HepG2 (cell line): ENCODE measurements around the gene EPN3. TPM values are rescaled to one million over a fixed set of nuclear protein-coding genes. Genes with fewer than 3 reads are reported as not detected.

ENCODE experiments used
- ATAC-seq: fragments of 200-7000 bp; cut with Tn5 transposase; 3 replicates; pipeline ENCODE4 v1.9.1; 2020; ENCODE audit warnings: mild to moderate bottlenecking, moderate library complexity
- BruUV-seq: library from RNA; stranded (reverse); fragments of 400-500 nt; replicated peaks from 2 replicates; lab custom pipeline; 2021; lab: Mats Ljungman, UMichigan
- CTCF ChIA-PET: fragments of 300-600 bp; formaldehyde crosslinking; extraction: SDS; loops from one replicate; lab custom pipeline; 2021; ENCODE audit warnings: low total read pairs, inconsistent platforms, low intra/inter-chr PET ratio; lab: Yijun Ruan, JAX
- POLR2A ChIA-PET: fragments of 350-600 bp; sonication (Branson Sonifier 250); formaldehyde crosslinking; loops from one replicate; lab custom pipeline; 2020; ENCODE audit warnings: antibody characterized with exemption, inconsistent platforms; lab: Yijun Ruan, JAX
- DNase-seq: peaks from one replicate; pipeline ENCODE4 v3.0.0-alpha.2; 2015; ENCODE audit warnings: low spot score
- FAIRE-seq: peaks from 3 replicates; lab custom pipeline; 2011; peaks lifted over from hg19 to GRCh38; lab: Jason Lieb, UNC
- H2AFZ ChIP-seq: one replicate; pipeline ENCODE4 v1.6.1; 2011; ENCODE audit warnings: low read length, inconsistent platforms
- H3K27ac ChIP-seq: fragments of 300-600 bp; 3 replicates; pipeline ENCODE4 v1.8.0; 2011; ENCODE audit warnings: mixed run types, mild to moderate bottlenecking, mixed read lengths, low read length, inconsistent platforms; ENCODE audit not compliant: insufficient read depth; ENCODE audit errors: extremely low read length
- H3K27me3 ChIP-seq, 2 experiments: fragments of 200-600 bp in 1 of 2; 2 replicates in 1 of 2; 3 replicates in 1 of 2; pipeline versions ENCODE4 v1.6.0 to v1.8.0; 2011; ENCODE audit warnings: low read length in 2 of 2, mild to moderate bottlenecking in 2 of 2, moderate library complexity in 2 of 2, inconsistent platforms in 1 of 2; ENCODE audit not compliant: insufficient read depth in 2 of 2, control insufficient read depth in 1 of 2
- H3K36me3 ChIP-seq, 2 experiments: fragments of 200-600 bp in 1 of 2; replicated peaks in 1 of 2; 2 replicates in 1 of 2; 3 replicates in 1 of 2; pipeline versions ENCODE4 v1.5.1 to v1.8.0; 2011; ENCODE audit warnings: low read length in 2 of 2, inconsistent platforms in 1 of 2; ENCODE audit not compliant: insufficient read depth in 2 of 2, control insufficient read depth in 1 of 2
- H3K4me1 ChIP-seq: 2 replicates; pipeline ENCODE4 v1.5.1; 2012; ENCODE audit warnings: low read length, inconsistent platforms; ENCODE audit not compliant: insufficient read depth
- H3K4me2 ChIP-seq: 2 replicates; pipeline ENCODE4 v1.6.0; 2011; ENCODE audit warnings: low read depth, low read length, inconsistent platforms
- H3K4me3 ChIP-seq, 3 experiments: fragments of 200-600 bp in 1 of 3; sonication (generic), shearing (Covaris generic) in 1 of 3; replicated peaks in 1 of 3; 2 replicates each; pipeline ENCODE4 v1.5.1; 2011 to 2016; ENCODE audit warnings: low read length in 3 of 3, inconsistent platforms in 2 of 3, low read depth in 2 of 3, mild to moderate bottlenecking in 2 of 3, control low read depth in 1 of 3, mixed read lengths in 1 of 3; ENCODE audit not compliant: insufficient read depth in 1 of 3
- H3K79me2 ChIP-seq: one replicate; pipeline ENCODE4 v1.6.1; 2011; ENCODE audit warnings: low read length, inconsistent platforms; ENCODE audit not compliant: insufficient read depth
- H3K9ac ChIP-seq: 2 replicates; pipeline ENCODE4 v1.6.0; 2011; ENCODE audit warnings: mild to moderate bottlenecking, low read depth, low read length, inconsistent platforms; ENCODE audit not compliant: insufficient read depth
- H3K9me3 ChIP-seq: 2 replicates; pipeline ENCODE4 v1.5.1; 2012; ENCODE audit warnings: mild to moderate bottlenecking, low read length
- H4K20me1 ChIP-seq: 2 replicates; pipeline ENCODE4 v1.6.0; 2011; ENCODE audit warnings: inconsistent platforms, mild to moderate bottlenecking, low read length, moderate library complexity; ENCODE audit not compliant: insufficient read depth
- ARID4A ChIP-seq: sonication (generic); formaldehyde crosslinking; IDR thresholded peaks from 2 replicates; pipeline ENCODE4 v1.5.0; 2020; ENCODE audit warnings: mild to moderate bottlenecking, missing genetic modification reagents, borderline replicate concordance
- CSRNP1 ChIP-seq: sonication (generic); formaldehyde crosslinking; IDR thresholded peaks from 2 replicates; pipeline ENCODE4 v1.8.1; 2023; ENCODE audit warnings: mild to moderate bottlenecking, missing genetic modification reagents
- IRX3 ChIP-seq: sonication (generic); formaldehyde crosslinking; IDR thresholded peaks from 2 replicates; pipeline ENCODE4 v1.8.1; 2023; ENCODE audit warnings: mild to moderate bottlenecking, low read depth, missing genetic modification reagents, borderline replicate concordance
- NR2F2 ChIP-seq: IDR thresholded peaks from 2 replicates; pipeline ENCODE4 v1.6.1; 2012; ENCODE audit warnings: low read depth, inconsistent platforms, borderline replicate concordance
- RORA ChIP-seq: sonication (generic); formaldehyde crosslinking; IDR thresholded peaks from 2 replicates; pipeline ENCODE4 v1.5.0; 2020; ENCODE audit warnings: mild to moderate bottlenecking, missing genetic modification reagents, moderate library complexity
- SMARCE1 ChIP-seq: fragments of 450-650 bp; IDR thresholded peaks from 2 replicates; pipeline ENCODE4 v1.6.1; 2017; ENCODE audit warnings: borderline replicate concordance
- SNAPC2 ChIP-seq: sonication (generic); formaldehyde crosslinking; IDR thresholded peaks from 2 replicates; pipeline ENCODE4 v1.8.1; 2022; ENCODE audit warnings: mild to moderate bottlenecking, missing genetic modification reagents
- TEAD3 ChIP-seq: optimal IDR thresholded peaks from 2 replicates; pipeline ENCODE3; 2016; ENCODE audit warnings: borderline replicate concordance
- TOE1 ChIP-seq: sonication (generic); formaldehyde crosslinking; IDR thresholded peaks from 2 replicates; pipeline ENCODE4 v1.4.0; 2020; ENCODE audit warnings: mild to moderate bottlenecking, missing genetic modification reagents
- ZBTB20 ChIP-seq: sonication (generic); formaldehyde crosslinking; IDR thresholded peaks from 2 replicates; pipeline ENCODE4 v1.8.1; 2023; ENCODE audit warnings: missing genetic modification reagents, low read depth, mild to moderate bottlenecking, borderline replicate concordance
- ZC3H4 ChIP-seq: sonication (generic); formaldehyde crosslinking; IDR thresholded peaks from 2 replicates; pipeline ENCODE4 v1.4.0; 2020; ENCODE audit warnings: missing genetic modification reagents, borderline replicate concordance
- ZFP36L1 ChIP-seq: sonication (generic); formaldehyde crosslinking; IDR thresholded peaks from 2 replicates; pipeline ENCODE4 v1.8.0; 2022; ENCODE audit warnings: mild to moderate bottlenecking, missing genetic modification reagents, moderate library complexity
- ZNF24 ChIP-seq: fragments of 450-650 bp; IDR thresholded peaks from 2 replicates; pipeline ENCODE4 v1.6.1; 2017; ENCODE audit warnings: antibody characterized with exemption, mild to moderate bottlenecking
- ZNF296 ChIP-seq: sonication (generic); formaldehyde crosslinking; conservative IDR thresholded peaks from 2 replicates; pipeline ENCODE4 v1.5.0; 2020; ENCODE audit warnings: mild to moderate bottlenecking, missing genetic modification reagents
- ZNF724P ChIP-seq: sonication (generic); formaldehyde crosslinking; IDR thresholded peaks from 2 replicates; pipeline ENCODE4 v1.8.0; 2022; ENCODE audit warnings: missing genetic modification reagents, borderline replicate concordance
- ZNF746 ChIP-seq: sonication (generic); formaldehyde crosslinking; IDR thresholded peaks from 2 replicates; pipeline ENCODE4 v1.8.0; 2022; ENCODE audit warnings: mild to moderate bottlenecking, missing genetic modification reagents
- WGBS: methylation state at CpG from one replicate; pipeline ENCODE4 v1.1.6; 2017; ENCODE audit warnings: low lambda C conversion rate; 5-methylcytosine and 5-hydroxymethylcytosine counted together
- in situ Hi-C: cut with HindIII; loops from 2 replicates; pipeline ENCODE4 v1.10.0; 2017; ENCODE audit warnings: low pct_unique_long_range_greater_than_20kb; ENCODE audit not compliant: extremely low pct_ligation_motif_present
- intact Hi-C: fragments of 100-400 bp; cut with micrococcal nuclease; formaldehyde crosslinking; loops from one replicate; pipeline ENCODE4 v1.10.0; 2022; ENCODE audit not compliant: unreplicated experiment
- polyA plus RNA-seq, 8 experiments: library from polyadenylated mRNA; depleted of rRNA in 3 of 8; stranded (reverse) in 7 of 8; unstranded in 1 of 8; fragments of >200 nt; fragmentation: Illumina TruSeq in 4 of 8; extraction: Trizol in 4 of 8; gene quantifications; 2 replicates each; pipeline versions ENCODE4 v1.2.1 to v1.2.3, GENCODE V29; 2011 to 2016; ENCODE audit warnings: low read depth in 4 of 8, missing spikeins in 1 of 8, mixed read lengths in 1 of 8; ENCODE audit not compliant: insufficient read depth in 1 of 8
- total RNA-seq, 5 experiments: library from RNA; depleted of rRNA; stranded (reverse); fragments of >200 nt; fragmentation: Illumina TruSeq; extraction: Trizol; gene quantifications; 2 replicates each; pipeline ENCODE4 v1.2.3, GENCODE V29; 2016; ENCODE audit warnings: low read depth in 1 of 5

The EPN3 gene
- total and polyA plus RNA-seq, 2 of the 13 experiments (the other 11 are each of a cell fraction or from before 2014, with no cell fraction given) = 0.11 to 0.95 TPM

GRCh38 chr17:50559674-50560184 is 27.2 kb downstream of the EPN3 start (continued):
- TF ChIP-seq ARID4A = 0 out of 2 replicates have a peak, but pooled peaks have one; percentile 14
- TF ChIP-seq SMARCE1 = no peak

- Histone ChIP-seq H3K9ac (no peak within 1 kb of the TSS), H2AFZ (no peak within 1 kb of the TSS), H3K27me3 (peaks cover 22 to 40% of the 10 kb centered on the region in 2 experiments), H3K79me2 (no peaks in the 10 kb centered on the region), H3K27ac (no peak within 1 kb of the TSS), H3K9me3 (no peaks in the 10 kb centered on the region), H3K4me2 (peak within 1 kb of the TSS; percentile 69), H4K20me1 (peaks cover 5% of the 10 kb centered on the region; the same call in 1 of the 2 replicates), H3K4me1 (peaks cover 9% of the 10 kb centered on the region), H3K4me3 (peak within 1 kb of the TSS; percentile 27 to 65 (median 35); a peak in 4 of 6 replicates), H3K36me3 (no peaks in the 10 kb centered on the region)
- intact Hi-C loops = no loop called here
- ChIA-PET POLR2A (interaction anchor here (0.5 to 2.5 kb wide), 13 partner anchors 9 to 305 kb away, joined by 3 to 8 read pairs (median 6); partner anchors contain the start of genes LUC7L3 and TOB1), CTCF (no interaction called here)
- peak; percentile 71 for DNase-seq
- peak; percentile 32 for FAIRE-seq
- peak; percentile 90 for ATAC-seq
- WGBS = 25% methylated on average over 27 of the region's 56 CpGs
- in situ Hi-C loops = no loop called here
- BruUV-seq = no TSS peak
- no peak for TF ChIP-seq ZBTB20 (CRISPR knock-in tag)
- no peak for TF ChIP-seq ZNF746
- TF ChIP-seq ZFP36L1 = no peak
- TF ChIP-seq ZNF24 = no peak
- no peak for TF ChIP-seq NR2F2
- TF ChIP-seq IRX3 (CRISPR knock-in tag) = 0 out of 2 replicates have a peak, but pooled peaks have one; percentile 39
- TF ChIP-seq SNAPC2 (CRISPR knock-in tag) = no peak
- TF ChIP-seq TOE1 (CRISPR knock-in tag) = no peak
- peak; percentile 49 for TF ChIP-seq TEAD3 (CRISPR knock-in tag)
- no peak for TF ChIP-seq ZNF296 (CRISPR knock-in tag)
- no peak for TF ChIP-seq ZNF724P
- no peak for TF ChIP-seq RORA (CRISPR knock-in tag)
- TF ChIP-seq ZC3H4 = no peak
- no peak; the same call in 1 of the 2 replicates for TF ChIP-seq CSRNP1
Observed at GRCh38 chr17:50560185-50560824, 27.8 kb downstream of the EPN3 start, which contains the start of gene CACNA1G. Gene CACNA1G, plus strand, starts transcription at chr17:50560715. Its CDS starts 745 bp downstream, at chr17:50561460.
